Stimulated activated CD8-positive, alpha-beta memory T cell treated with anti-CD3 and anti-CD28 coated beads, Interleukin-7, amount 100 ng/mL, for 48 hours (primary cell): ENCODE results near the gene PLPP1.
"Not testable (repeated sequence)": the region's sequence is repeated elsewhere in the genome, so short reads cannot be mapped to it uniquely, and the experiment has no call there.

ENCODE experiments used
- DNase-seq, 2 donors: peaks; one replicate each; pipeline ENCODE4 v3.0.0-alpha.2; 2020; ENCODE audit warnings: low read depth in 1 of 2; ENCODE audit errors: extremely low read depth in 1 of 2

PLPP1 gene

DNA sequence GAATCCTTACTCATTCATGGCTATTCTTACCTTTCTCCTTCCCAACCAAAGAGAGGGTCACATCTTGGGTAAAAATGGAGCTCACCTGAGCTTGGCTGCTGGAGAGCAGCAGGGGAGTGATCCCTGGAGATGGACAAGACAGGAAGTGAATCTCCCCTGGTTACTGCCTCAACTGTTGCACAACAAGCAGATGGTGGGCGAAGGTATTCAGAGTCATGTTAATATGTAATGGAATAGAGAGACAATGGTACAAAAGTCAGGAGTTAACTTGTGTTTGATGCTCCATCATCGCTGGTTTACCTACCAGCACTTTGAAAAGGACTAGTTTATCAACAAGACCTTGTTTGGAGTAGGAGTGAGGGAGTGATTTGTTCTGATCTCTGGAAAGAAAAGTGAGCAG lies 13.0 kb upstream of the PLPP1 start:
- DNase-seq, result no peak

DNA sequence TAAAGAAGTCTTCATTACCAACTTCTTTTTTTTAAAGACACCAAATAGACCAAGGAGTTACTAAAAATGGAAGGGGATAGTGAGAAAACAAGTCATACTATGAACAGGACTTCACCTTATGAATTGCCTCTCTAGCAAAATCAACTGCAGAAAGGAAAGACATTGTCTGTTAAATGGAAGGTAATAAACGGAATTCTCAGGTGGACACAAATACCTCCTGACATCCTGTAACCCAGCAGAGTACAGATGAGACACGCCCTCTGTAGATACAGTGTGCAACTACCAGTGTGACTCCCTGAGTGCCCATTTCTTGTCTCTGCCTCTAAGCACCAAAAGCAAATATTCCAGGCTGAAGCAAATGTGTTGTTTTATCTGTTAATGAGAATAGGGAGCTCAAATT lies 12.2 kb upstream of the PLPP1 start:
- no peak for DNase-seq

GRCh38 chr5:55544341-55544740 lies 9.6 kb upstream of the PLPP1 start:
- DNase-seq, result no peak

DNA sequence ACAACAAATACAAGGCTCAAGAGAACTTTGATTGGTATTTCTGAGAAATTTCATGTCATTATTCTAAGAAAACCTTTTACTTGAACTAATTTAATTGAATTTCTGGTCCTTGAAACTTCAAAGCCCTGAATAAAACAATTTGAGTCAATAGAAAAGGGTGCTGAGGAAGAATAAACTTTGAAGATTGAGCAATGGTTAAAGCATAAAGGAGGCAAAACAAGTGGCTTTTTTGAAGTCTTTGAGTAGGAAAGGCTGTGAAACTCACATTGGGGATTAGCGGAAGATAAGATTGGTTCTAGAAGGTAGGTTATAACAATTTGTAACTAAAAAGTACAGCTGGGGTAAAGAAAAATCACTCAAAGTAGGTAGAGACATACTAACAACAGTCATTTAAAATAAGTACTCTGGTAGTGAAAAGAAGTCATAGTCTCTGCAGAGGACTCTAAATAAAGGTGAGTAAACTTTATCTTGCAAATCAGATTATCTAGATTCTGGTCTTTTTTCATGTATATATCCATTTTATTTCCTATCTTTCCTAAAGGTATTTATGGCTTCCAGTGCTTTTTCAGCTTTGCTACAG lies 6.4 kb upstream of the PLPP1 start:
- no peak for DNase-seq

DNA sequence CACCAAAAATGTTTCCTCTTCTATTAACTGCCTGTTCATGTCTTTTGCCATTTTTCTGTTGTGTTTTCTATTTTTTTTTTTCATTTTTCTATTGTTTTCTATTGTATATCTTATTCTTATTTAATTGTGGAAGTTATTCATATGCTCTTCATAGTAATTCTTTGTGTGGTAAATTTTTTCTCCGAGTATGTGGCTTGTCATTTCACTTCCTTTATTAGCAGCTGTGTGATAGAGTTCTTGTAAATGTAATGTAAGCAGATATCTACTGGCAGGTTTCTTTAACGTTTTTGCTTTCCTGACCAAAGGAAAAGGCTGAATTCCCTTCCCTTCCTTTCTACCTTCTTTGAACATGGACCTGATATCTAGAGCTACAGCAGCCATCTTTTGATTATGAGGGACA lies 5.8 kb upstream of the PLPP1 start:
- DNase-seq, result no peak

GRCh38 chr5:55540024-55540423 lies 5.3 kb upstream of the PLPP1 start:
- no peak for DNase-seq

GRCh38 chr5:55538661-55539060 lies 3.9 kb upstream of the PLPP1 start:
- DNase-seq, result no peak

- DNase-seq, result not testable (repeated sequence)
Measured at GRCh38 chr5:55537315-55537714, 2.6 kb upstream of the PLPP1 start.

- no peak for DNase-seq
Measured at GRCh38 chr5:55535199-55535905, 588 bp upstream of the PLPP1 start.

DNA sequence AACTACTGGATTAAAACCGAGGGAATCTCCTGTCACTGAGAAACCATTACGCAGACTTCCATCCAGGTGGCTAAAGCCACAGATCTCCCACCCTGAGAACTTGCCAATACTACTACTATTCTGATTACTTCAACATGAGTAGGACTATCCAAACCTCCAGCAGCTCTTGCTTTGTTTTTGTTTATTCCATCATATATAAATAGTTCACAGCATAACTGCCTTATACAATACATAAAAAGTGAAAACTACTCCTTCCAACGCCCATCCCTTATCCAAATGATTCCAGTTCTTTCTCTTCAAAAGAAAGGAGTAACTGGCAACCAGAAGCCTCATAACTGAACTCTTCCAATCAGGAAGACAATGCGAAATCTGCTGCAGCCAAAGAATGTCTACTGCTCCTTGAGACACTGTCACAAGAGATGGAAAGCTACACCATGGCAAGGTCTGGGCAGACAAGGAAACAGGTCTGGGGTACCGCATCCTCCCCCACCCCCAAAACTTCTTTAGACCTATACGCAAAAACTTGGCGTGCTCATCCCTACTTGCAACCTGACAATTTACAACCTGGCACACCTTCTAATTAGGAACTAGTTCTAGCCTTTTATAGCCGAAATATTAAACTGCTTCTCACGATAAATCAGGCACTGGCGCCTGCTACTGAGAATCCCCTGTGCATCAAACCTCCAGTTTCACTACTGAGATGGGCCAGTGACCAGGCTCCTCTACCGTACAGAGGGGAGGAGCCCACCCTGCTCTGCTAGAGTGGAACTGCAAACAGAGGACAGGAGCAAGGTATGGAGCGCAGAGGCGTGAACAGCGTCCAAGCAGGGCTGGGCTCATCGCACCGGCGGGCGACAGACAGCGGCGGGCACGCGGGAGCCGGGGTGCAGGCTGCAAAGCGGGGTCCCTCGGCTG lies 986 bp downstream of the PLPP1 start:
- DNase-seq, result no peak

GRCh38 chr5:55530669-55531068 lies 4.1 kb downstream of the PLPP1 start:
- DNase-seq, result no peak

GRCh38 chr5:55524816-55525215 lies 9.9 kb downstream of the PLPP1 start:
- no peak for DNase-seq

DNA sequence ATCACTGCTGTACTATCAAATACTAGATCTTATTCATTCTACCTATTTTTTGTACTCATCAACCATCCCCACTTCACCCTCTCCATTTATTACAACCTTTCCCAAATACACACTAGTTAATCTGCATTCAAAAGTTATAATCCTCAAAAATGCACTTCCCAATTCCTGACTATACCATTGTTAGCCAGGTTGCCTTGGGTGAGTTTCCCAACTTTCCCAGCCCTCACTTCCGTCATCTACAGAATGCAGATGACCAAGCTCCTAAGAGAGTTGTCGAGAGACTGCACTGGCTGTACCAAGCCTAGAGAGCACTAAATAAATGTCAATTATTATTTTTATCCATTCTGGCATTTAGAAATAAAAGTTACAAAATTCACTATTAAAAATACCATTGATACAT lies 11.5 kb downstream of the PLPP1 start:
- no peak for DNase-seq

DNA sequence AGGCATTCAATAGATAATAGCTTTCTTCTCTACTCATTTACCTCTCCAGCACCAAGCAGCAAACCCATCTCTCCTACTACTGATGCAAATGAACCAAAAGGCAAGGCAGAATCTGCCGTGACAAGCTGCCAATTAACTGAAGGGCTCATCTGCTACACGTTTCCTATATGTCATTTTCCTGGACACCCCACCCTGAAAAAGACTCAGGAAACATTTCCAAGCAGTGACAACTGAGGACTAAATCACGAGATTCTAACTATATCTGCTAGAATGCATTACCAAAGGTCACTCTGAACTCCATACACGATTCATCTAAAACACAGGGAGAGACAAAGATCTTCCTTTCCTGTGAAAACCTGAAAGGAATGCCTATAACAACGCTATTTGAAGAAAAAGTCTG lies 12.9 kb downstream of the PLPP1 start:
- DNase-seq, result no peak

DNA sequence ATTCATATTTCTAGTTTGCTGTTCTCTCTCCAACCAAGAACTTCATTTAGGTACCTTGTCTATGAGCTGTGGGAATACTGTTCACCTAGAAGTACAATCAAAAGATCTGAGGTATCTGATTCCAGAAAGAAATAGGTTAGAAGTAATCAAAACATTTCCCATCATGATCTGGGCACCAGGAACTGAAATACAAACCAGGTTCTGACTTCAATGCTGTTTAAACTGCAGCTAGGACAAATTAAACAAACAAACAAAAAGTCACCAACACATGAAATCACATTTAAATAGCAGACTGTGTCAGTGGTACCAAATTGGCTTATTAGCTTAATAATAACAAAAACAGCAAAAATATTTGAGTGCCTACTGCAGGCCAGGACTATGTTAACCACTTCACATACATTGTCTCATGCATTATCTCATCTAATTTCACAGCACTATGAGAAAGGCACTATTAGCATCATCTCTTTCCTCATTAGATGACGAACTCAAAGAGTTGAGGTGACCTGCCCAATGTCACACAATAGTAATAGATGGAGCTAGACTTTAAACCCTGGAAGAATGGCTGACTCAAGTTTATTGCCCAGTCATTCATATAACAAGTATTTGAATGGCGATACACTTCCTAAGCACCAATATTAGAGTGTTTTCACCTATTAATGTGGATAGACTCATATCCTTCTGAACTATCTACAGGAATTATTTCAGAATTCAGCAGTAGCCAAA lies 14.5 kb downstream of the PLPP1 start:
- no peak for DNase-seq

DNA sequence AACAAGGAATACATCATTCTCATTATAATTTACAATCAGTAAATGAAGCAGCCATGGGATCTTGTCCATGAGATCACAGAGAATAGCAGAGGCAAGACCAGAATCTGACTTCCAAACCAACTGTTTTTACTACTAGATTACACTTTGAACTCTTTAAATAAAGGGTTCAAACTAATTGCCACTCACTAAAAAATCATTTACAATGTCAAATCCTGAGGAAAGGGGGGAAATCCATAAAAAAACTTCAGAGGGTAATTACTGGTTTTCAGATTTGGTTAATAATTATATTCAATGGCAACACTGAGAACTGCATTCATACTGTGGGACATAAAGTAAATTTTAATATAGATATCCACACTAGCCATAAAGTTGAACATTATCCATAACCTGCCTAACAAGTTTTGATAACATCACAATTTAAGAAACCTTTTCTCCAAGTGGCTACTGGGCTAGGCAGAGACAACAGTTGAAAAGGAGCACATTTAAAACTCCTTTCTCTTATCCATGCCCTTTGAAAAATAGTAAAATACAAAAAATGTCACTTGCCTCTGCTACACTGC lies 15.9 kb downstream of the PLPP1 start:
- DNase-seq, result no peak

DNA sequence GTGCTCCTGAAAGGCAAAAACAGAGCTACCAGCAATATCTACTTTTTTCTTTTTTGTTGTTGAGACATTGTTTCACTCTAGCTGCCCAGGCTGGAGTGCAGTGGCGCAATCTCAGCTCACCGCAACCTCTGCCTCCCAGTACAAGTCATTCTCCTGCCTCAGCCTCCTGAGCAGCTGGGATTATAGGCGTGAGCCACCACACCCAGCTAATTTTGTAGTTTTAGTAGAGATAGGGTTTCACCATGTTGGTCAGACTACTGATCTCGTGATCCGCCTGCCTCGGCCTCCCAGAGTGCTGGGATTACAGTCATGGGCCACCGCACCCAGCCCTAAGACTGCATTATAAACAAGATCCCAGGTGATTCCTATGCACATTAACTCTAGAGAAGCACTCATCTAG lies 17.0 kb downstream of the PLPP1 start:
- DNase-seq, result no peak

DNA sequence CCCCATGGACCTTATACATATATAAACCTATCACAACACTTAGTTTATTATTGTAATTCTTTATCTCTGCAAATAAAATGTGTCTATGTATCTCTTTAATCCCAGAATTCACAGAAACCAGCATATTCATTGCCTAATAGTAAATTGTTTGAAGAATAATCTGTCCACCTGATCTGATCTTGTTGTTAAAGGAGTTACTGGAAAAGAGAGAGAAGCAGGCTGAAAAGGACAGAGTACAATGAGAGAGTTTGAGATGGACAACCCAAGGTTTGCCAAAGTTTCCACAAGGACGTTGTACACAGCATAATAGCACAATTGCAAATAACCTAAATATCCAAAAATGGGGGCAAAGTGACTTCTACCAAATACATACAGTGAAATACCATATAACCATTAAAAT lies 23.8 kb downstream of the PLPP1 start:
- no peak for DNase-seq

DNA sequence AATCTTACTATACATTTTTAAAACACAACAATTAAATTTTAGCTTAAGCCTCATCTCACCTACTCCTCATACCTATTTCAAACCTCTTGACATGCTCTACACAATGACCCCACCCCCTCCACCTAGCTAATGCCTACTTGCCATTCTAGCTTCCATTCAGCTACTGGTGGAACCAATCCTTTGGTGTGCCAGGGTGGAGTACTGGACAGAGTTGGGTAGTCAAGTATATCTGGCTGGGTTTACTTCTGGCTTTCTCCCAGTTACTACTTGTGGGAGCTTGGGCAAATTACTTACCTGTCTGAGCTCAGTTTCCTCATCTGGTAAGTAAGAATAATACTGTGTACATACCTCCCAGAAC lies 24.3 kb downstream of the PLPP1 start:
- no peak for DNase-seq

GRCh38 chr5:55509796-55510522 lies 24.8 kb downstream of the PLPP1 start:
- DNase-seq, result no peak
